Common myeloid progenitor, CD34-positive (primary cell): ENCODE measurements around the gene MGMT.
A peak's percentile ranks its signal among the peaks of the same experiment; 100 is the strongest.

ENCODE experiments used
- CTCF ChIA-PET: fragments of 350-600 bp; sonication (Branson Sonifier 250); formaldehyde crosslinking; loops from one replicate; lab custom pipeline; 2021; ENCODE audit warnings: antibody characterized with exemption; lab: Charles Lee
- POLR2A ChIA-PET: fragments of 350-600 bp; sonication (Branson Sonifier 250); formaldehyde crosslinking; loops from one replicate; lab custom pipeline; 2021; ENCODE audit warnings: antibody characterized with exemption; lab: Charles Lee
- DNase-seq, 3 donors: peaks; one replicate each; pipeline versions ENCODE4 v3.0.0 to v3.0.0-alpha.2; 2013
- H3K27ac ChIP-seq, 2 experiments: 1 replicate in 1 of 2; 2 replicates in 1 of 2; pipeline ENCODE4 v1.7.0; 2013; ENCODE audit warnings: inconsistent platforms in 2 of 2, low read length in 2 of 2, mild to moderate bottlenecking in 2 of 2, low read depth in 1 of 2, moderate library complexity in 1 of 2; ENCODE audit not compliant: severe bottlenecking in 2 of 2, insufficient read depth in 1 of 2, poor library complexity in 1 of 2
- H3K27me3 ChIP-seq, 5 experiments: replicated peaks in 2 of 5; 1 replicate in 3 of 5; 2 replicates in 2 of 5; pipeline versions ENCODE4 v1.6.1 to v1.7.0; 2013; ENCODE audit warnings: low read length in 4 of 5, mild to moderate bottlenecking in 2 of 5, moderate library complexity in 2 of 5, inconsistent platforms in 1 of 5; ENCODE audit not compliant: insufficient read depth in 5 of 5, control insufficient read depth in 4 of 5
- H3K36me3 ChIP-seq, 4 experiments: 1 replicate in 2 of 4; 2 replicates in 2 of 4; pipeline versions ENCODE4 v1.6.1 to v1.7.0; 2013; ENCODE audit warnings: low read length in 3 of 4, control low read depth in 1 of 4, mild to moderate bottlenecking in 1 of 4; ENCODE audit not compliant: control insufficient read depth in 4 of 4, insufficient read depth in 4 of 4
- H3K4me1 ChIP-seq, 4 experiments: 1 replicate in 3 of 4; 2 replicates in 1 of 4; pipeline versions ENCODE4 v1.6.1 to v1.7.1; 2013; ENCODE audit warnings: low read length in 3 of 4, mild to moderate bottlenecking in 3 of 4, control low read depth in 1 of 4, inconsistent platforms in 1 of 4, moderate library complexity in 1 of 4; ENCODE audit not compliant: control insufficient read depth in 4 of 4, insufficient read depth in 4 of 4; ENCODE audit errors: control extremely low read depth in 1 of 4
- H3K4me3 ChIP-seq, 7 experiments: 1 replicate in 4 of 7; 2 replicates in 3 of 7; pipeline versions ENCODE4 v1.5.1 to v1.7.0; 2013; ENCODE audit warnings: mild to moderate bottlenecking in 7 of 7, low read length in 6 of 7, moderate library complexity in 6 of 7, inconsistent platforms in 2 of 7, low read depth in 2 of 7, control low read depth in 1 of 7; ENCODE audit not compliant: insufficient read depth in 4 of 7, control insufficient read depth in 1 of 7; ENCODE audit errors: extremely low read depth in 1 of 7
- H3K9me3 ChIP-seq, 5 experiments: 1 replicate in 4 of 5; 2 replicates in 1 of 5; pipeline versions ENCODE4 v1.6.1 to v1.7.1; 2013; ENCODE audit warnings: low read length in 4 of 5, mild to moderate bottlenecking in 2 of 5, inconsistent platforms in 1 of 5, low read depth in 1 of 5, moderate library complexity in 1 of 5; ENCODE audit not compliant: control insufficient read depth in 4 of 5, insufficient read depth in 2 of 5; ENCODE audit errors: control extremely low read depth in 1 of 5
- WGBS: methylation state at CpG from one replicate; pipeline ENCODE4 v1.1.5; 2013; ENCODE audit not compliant: insufficient coverage; 5-methylcytosine and 5-hydroxymethylcytosine counted together

MGMT gene

DNA sequence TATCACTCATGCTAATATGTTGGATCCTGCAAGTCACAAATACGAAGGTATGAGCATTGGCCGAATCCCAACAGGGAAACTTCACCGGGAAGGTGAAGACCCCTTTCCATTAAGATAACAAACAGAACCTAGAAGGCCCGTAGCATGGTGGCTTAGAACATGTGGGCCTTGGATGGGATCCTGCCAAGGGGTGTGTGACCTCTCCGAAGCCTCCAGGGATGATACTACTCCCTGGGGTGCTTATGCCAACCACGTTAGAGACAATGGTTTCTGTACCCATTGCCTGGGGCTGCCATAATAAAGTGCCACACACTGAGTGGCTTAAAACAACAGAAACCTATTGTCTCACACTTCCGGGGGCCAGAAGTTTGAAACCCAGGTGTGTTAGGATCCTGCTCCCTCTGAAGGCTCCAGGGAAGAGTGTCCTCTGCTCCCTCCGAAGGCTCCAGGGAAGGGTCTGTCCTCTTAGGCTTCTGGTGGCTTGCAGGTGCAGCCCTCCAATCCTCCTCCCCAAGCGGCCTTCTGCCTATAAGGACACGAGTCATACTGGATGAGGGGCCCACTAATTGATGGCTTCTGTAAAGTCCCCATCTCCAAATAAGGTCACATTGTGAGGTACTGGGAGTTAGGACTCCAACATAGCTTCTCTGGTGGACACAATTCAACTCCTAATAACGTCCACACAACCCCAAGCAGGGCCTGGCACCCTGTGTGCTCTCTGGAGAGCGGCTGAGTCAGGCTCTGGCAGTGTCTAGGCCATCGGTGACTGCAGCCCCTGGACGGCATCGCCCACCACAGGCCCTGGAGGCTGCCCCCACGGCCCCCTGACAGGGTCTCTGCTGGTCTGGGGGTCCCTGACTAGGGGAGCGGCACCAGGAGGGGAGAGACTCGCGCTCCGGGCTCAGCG is 992 bp upstream of the MGMT start:
- ChIA-PET CTCF (no interaction called here), POLR2A (no interaction called here)
- H3K27me3 ChIP-seq: no peaks in the 10 kb centered on the region
- no peaks in the 10 kb centered on the region for H3K9me3 ChIP-seq
- 87% methylated on average over 18 of the region's 21 CpGs for WGBS
- H3K4me1 ChIP-seq: peaks cover 4 to 20% (median 17%) of the 10 kb centered on the region in 4 experiments
- H3K36me3 ChIP-seq: peaks cover 0 to 7% (median 0%) of the 10 kb centered on the region in 4 experiments
- DNase-seq: peak in 2 of 3 donors; percentile 28 to 37
- peak overlapping the region; percentile 42 to 81 (median 65) for H3K4me3 ChIP-seq
- no peak overlapping the region for H3K27ac ChIP-seq

DNA sequence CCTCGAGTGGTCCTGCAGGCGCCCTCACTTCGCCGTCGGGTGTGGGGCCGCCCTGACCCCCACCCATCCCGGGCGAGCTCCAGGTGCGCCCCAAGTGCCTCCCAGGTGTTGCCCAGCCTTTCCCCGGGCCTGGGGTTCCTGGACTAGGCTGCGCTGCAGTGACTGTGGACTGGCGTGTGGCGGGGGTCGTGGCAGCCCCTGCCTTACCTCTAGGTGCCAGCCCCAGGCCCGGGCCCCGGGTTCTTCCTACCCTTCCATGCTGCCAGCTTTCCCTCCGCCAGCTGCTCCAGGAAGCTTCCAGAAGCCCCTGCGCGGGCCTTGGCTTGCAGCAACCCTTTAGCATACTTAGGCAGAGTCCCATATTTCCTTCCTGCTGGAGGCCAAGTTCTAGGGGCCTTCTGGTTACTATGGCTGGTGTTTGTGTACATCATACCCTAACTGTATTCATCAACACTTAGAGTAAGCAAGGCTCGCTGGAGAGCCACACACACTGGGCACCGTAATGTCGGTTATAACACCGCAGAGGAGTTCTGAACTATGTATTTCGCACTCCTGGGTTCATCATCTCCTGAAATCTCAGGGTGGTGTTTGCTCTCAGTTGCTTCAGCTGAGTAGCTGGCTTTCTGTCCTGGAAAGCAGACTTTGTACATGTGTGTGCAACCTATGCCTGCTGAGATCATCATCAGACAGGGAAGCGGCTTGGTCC is 471 bp downstream of the MGMT start:
- ChIA-PET CTCF (no interaction called here), POLR2A (no interaction called here)
- Histone ChIP-seq H3K4me3 (peak overlapping the region; percentile 56 to 90 (median 74)), H3K9me3 (no peaks in the 10 kb centered on the region), H3K4me1 (peaks cover 4 to 20% (median 18%) of the 10 kb centered on the region in 4 experiments), H3K27ac (no peak overlapping the region), H3K27me3 (no peaks in the 10 kb centered on the region), H3K36me3 (peaks cover 0 to 18% (median 6%) of the 10 kb centered on the region in 4 experiments)
- DNase-seq: peak in 2 of 3 donors; percentile 44 to 50
- 35% methylated on average over 22 of the region's 25 CpGs for whole genome bisulfite sequencing

DNA sequence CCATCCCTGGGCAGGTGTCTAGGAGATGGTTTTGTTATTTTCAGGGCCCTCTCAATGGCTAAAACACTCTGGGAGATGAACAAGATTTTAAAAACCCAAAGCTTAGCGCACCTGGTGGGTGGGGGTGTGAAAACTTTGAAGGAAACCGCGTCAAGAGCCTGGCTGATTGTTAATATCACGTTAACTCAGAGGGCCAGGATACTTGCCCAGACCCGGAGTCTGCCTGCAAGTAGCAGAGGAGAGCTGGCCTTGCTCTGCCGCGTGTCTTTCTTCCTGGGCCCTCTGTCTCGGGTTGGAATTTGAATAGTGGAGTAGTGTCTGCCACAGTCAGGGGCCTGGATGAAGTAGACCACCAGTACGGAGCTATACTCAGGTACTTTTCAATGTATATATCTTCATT is 1.1 kb downstream of the MGMT start:
- no peaks in the 10 kb centered on the region for H3K27me3 ChIP-seq
- H3K4me3 ChIP-seq: peak overlapping the region in 2 of 7 experiments; percentile 16 to 84
- peaks cover 0 to 23% (median 6%) of the 10 kb centered on the region in 4 experiments for H3K36me3 ChIP-seq
- POLR2A ChIA-PET: no interaction called here
- no peaks in the 10 kb centered on the region for H3K9me3 ChIP-seq
- peaks cover 4 to 21% (median 19%) of the 10 kb centered on the region in 4 experiments for H3K4me1 ChIP-seq
- no peak overlapping the region for H3K27ac ChIP-seq
- DNase-seq: no peak
- 93% methylated on average over 7 of the region's 9 CpGs for WGBS
- CTCF ChIA-PET: no interaction called here

DNA sequence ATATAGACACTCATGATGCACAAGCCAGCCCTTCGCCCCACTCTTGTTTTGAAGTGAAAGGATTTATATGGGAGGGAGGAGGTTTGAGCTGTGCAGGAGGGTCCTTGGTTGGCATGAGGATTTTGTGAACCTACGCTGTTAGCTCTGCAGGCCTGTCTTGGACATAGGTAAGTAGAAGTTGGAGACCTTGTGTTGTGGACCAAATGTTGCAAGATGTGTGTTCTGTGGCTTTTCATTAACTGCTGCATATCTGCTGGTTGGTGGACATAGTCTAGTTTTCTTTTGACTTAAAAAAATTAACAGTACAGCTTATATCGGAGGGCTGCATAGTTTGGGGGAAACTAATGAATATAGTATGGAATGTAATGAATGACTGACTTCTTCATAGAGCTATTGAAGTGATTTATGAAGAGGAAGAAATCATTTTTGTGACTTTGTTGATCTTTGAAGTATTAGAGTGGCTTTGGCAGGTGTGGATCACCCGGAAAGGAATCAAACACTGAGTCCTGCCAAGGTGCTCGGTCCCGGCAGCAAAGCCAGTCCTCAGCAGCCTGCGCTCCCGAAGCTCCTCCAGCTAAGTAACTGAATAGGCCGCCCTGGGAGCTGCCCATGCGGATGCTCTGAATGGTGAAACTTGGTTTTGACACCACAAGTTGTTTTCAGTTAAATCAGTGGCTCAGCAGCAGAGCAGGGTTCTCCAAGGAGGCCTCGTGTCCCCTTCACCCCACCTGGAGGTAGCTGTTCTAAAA is 3.2 kb downstream of the MGMT start:
- no peak overlapping the region for H3K27ac ChIP-seq
- ChIA-PET POLR2A (no interaction called here), CTCF (no interaction called here)
- H3K36me3 ChIP-seq: peaks cover 0 to 23% (median 6%) of the 10 kb centered on the region in 4 experiments
- H3K27me3 ChIP-seq: no peaks in the 10 kb centered on the region
- no peak for DNase-seq
- peaks cover 4 to 21% (median 19%) of the 10 kb centered on the region in 4 experiments for H3K4me1 ChIP-seq
- H3K9me3 ChIP-seq: no peaks in the 10 kb centered on the region
- WGBS: 76% methylated on average over 10 of the region's 11 CpGs
- H3K4me3 ChIP-seq: no peak overlapping the region

DNA sequence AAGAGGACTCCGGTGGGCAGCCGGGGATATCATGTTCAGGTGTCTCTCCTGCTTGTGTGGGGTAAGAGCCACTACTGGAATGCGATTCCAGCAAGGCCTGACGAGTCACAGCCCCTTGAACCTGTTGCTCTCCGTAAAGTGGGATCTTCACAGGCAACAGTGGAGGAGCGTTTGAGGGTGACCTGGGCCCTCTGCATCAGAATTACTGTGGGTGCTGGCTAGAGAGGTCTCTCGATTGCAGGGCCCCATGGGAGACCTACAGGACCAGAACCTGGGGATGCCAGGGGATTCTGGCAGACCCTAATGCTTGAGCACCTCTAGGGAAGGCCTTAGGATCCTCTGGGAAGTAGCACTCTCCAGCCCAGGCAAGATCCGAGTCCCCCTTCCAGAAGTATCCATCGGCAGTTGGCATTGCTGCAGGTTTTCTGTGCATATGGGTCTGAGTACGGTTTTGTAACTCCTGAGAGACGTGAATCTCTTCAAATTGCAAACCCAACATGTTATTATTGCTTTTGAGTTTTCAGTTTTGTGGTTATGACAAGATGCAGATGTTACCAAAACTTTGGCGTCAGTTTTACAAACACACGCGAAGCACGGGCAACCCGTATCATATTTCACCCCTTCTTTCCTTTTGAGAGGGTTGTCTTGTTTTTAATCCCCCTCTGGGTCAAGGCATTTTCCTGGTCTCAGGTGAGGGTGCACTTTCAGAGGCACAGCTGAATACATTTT is 4.6 kb downstream of the MGMT start:
- no peak overlapping the region for H3K4me3 ChIP-seq
- H3K36me3 ChIP-seq: peaks cover 0 to 23% (median 6%) of the 10 kb centered on the region in 4 experiments
- POLR2A ChIA-PET: no interaction called here
- H3K27me3 ChIP-seq: no peaks in the 10 kb centered on the region
- peaks cover 4 to 14% (median 13%) of the 10 kb centered on the region in 4 experiments for H3K4me1 ChIP-seq
- no peak overlapping the region for H3K27ac ChIP-seq
- 96% methylated on average over 16 of the region's 16 CpGs for WGBS
- CTCF ChIA-PET: no interaction called here
- DNase-seq: no peak
- peaks cover 0 to 3% (median 0%) of the 10 kb centered on the region in 5 experiments for H3K9me3 ChIP-seq

DNA sequence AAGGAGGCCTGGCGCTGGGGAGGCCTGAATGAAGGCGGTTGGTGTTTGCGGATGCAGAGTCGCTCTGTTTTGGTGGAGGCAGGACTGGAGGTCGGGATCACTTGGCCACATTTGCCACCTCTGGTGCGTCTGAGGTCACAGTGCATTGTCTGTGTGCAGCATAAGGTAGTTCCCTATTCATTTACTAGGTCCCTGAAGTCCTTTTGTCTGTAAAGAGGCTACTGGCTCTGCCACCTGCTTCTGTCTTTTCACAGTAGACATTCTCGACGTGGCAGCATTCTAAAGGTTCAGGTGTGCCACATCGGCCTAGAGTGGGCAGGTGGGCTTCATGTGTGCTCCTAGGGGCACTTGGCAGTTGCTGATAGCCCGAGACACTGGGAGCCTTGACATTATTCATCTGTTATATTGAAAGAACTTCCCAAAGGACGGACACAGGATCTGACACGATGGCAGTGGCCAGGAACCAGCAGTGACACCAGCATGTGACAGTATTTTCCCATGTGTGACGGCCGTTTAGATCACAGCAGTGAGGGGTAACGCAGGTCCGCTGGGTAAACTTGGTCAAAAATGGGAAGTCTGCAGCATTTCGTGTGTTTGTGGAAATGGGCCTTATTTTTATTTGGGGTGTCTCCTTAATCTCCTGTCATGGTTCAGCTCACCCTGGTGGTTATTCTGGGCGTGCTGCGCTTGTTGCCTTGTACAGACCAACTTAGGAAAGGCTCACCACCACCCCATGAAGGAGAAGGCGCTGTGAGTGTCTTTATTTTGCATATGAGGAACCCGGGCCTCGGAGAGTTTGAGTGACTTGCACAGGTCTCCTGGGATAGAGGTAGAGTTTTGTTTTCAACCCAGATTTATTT is 5.9 kb downstream of the MGMT start:
- Histone ChIP-seq H3K27ac (no peak overlapping the region), H3K27me3 (no peaks in the 10 kb centered on the region), H3K4me3 (no peak overlapping the region), H3K36me3 (peaks cover 1 to 23% (median 7%) of the 10 kb centered on the region in 4 experiments), H3K4me1 (peaks cover under 1 to 5% (median 3%) of the 10 kb centered on the region in 4 experiments), H3K9me3 (peaks cover 0 to 5% (median 0%) of the 10 kb centered on the region in 5 experiments)
- no peak for DNase-seq
- WGBS: 93% methylated on average over 16 of the region's 22 CpGs
- CTCF ChIA-PET: no interaction called here
- POLR2A ChIA-PET: no interaction called here
